GM12878 (cell line): ENCODE data around the gene MKRN1. TPM values are rescaled to one million over a fixed set of nuclear protein-coding genes. Genes with fewer than 3 reads are reported as not detected.

Experiments used
- ATAC-seq: fragments of 200-7000 bp; cut with Tn5 transposase; 3 replicates; pipeline ENCODE4 v1.9.1; 2020; ENCODE audit warnings: mild to moderate bottlenecking, moderate library complexity
- BruUV-seq: library from RNA; stranded (reverse); fragments of 400-500 nt; replicated peaks from 2 replicates; lab custom pipeline; 2021; lab: Mats Ljungman, UMichigan
- CTCF ChIA-PET: fragments of 300-600 bp; sonication (Branson Sonifier 250); formaldehyde crosslinking; extraction: SDS; loops from one replicate; lab custom pipeline; 2021; ENCODE audit warnings: inconsistent platforms; lab: Yijun Ruan, JAX
- POLR2A ChIA-PET: fragments of 350-600 bp; formaldehyde crosslinking; extraction: SDS; loops from one replicate; lab custom pipeline; 2021; ENCODE audit warnings: inconsistent platforms; lab: Charles Lee
- RAD21 ChIA-PET: fragments of 300-600 bp; sonication (Branson Sonifier 250); formaldehyde crosslinking; loops from one replicate; lab custom pipeline; 2023; ENCODE audit warnings: antibody characterized with exemption; ENCODE audit not compliant: unreplicated experiment; lab: Charles Lee
- SMC1A ChIA-PET: fragments of 300-600 bp; sonication (Branson Sonifier 250); formaldehyde crosslinking; loops from one replicate; lab custom pipeline; 2023; ENCODE audit not compliant: unreplicated experiment, uncharacterized antibody; lab: Charles Lee
- DNase-seq: peaks from one replicate; pipeline ENCODE4 v3.0.0-alpha.2; 2011; ENCODE audit warnings: low read depth, low spot score
- FAIRE-seq: peaks from 3 replicates; lab custom pipeline; 2011; peaks lifted over from hg19 to GRCh38; lab: Jason Lieb, UNC
- H2AFZ ChIP-seq: 2 replicates; pipeline ENCODE4 v1.6.0; 2011; ENCODE audit warnings: low read depth, low read length, control low read depth; ENCODE audit not compliant: control insufficient read depth
- H3K27ac ChIP-seq: 2 replicates; pipeline ENCODE4 v1.5.1; 2011; ENCODE audit warnings: control low read depth; ENCODE audit not compliant: control insufficient read depth, insufficient read depth
- H3K27me3 ChIP-seq, 2 experiments: replicated peaks in 1 of 2; 2 replicates each; pipeline versions ENCODE4 v1.6.0 to v1.6.1; 2011; ENCODE audit warnings: low read length in 1 of 2; ENCODE audit not compliant: control insufficient read depth in 2 of 2, insufficient read depth in 2 of 2
- H3K36me3 ChIP-seq, 2 experiments: 2 replicates each; pipeline ENCODE4 v1.5.1; 2011; ENCODE audit warnings: low read length in 1 of 2; ENCODE audit not compliant: control insufficient read depth in 2 of 2, insufficient read depth in 2 of 2
- H3K4me1 ChIP-seq: 2 replicates; pipeline ENCODE4 v1.6.1; 2011; ENCODE audit warnings: mild to moderate bottlenecking, low read length, moderate library complexity, mixed read lengths; ENCODE audit not compliant: control insufficient read depth, insufficient read depth
- H3K4me2 ChIP-seq: 2 replicates; pipeline ENCODE4 v1.6.0; 2011; ENCODE audit warnings: control low read depth; ENCODE audit not compliant: control insufficient read depth, insufficient read depth
- H3K4me3 ChIP-seq: fragments of 200-600 bp; sonication (generic); 2 replicates; pipeline ENCODE4 v1.5.1; 2016
- H3K79me2 ChIP-seq: 2 replicates; pipeline ENCODE4 v1.6.0; 2011; ENCODE audit warnings: low read length; ENCODE audit not compliant: control insufficient read depth, insufficient read depth
- H3K9ac ChIP-seq: 2 replicates; pipeline ENCODE4 v1.8.0; 2011; ENCODE audit warnings: low read length, control low read depth, mixed read lengths; ENCODE audit not compliant: control insufficient read depth, insufficient read depth
- H3K9me3 ChIP-seq: replicated peaks from 3 replicates; pipeline ENCODE4 v1.5.1; 2011; ENCODE audit warnings: mild to moderate bottlenecking, low read length; ENCODE audit not compliant: control insufficient read depth, insufficient read depth
- H4K20me1 ChIP-seq: 2 replicates; pipeline ENCODE4 v1.6.0; 2011; ENCODE audit not compliant: control insufficient read depth, insufficient read depth
- ESRRA ChIP-seq: IDR thresholded peaks from 2 replicates; pipeline ENCODE4 v1.6.1; 2012; ENCODE audit warnings: mild to moderate bottlenecking, low read length, improper control_type of control experiment
- KLF5 ChIP-seq: fragments of 450-650 bp; IDR thresholded peaks from 2 replicates; pipeline ENCODE4 v1.6.1; 2014; ENCODE audit warnings: mild to moderate bottlenecking; ENCODE audit not compliant: partially characterized antibody
- POLR2AphosphoS2 ChIP-seq: IDR thresholded peaks from 2 replicates; pipeline ENCODE4 v1.6.1; 2011; ENCODE audit warnings: low read depth, mild to moderate bottlenecking, low read length, improper control_type of control experiment, moderate library complexity
- SMAD1 ChIP-seq: fragments of 450-650 bp; IDR thresholded peaks from 2 replicates; pipeline ENCODE4 v1.6.1; 2018; ENCODE audit warnings: mild to moderate bottlenecking, low read depth; ENCODE audit not compliant: partially characterized antibody
- WRNIP1 ChIP-seq: IDR thresholded peaks from 2 replicates; pipeline ENCODE4 v1.6.1; 2011; ENCODE audit warnings: low read depth, low read length, improper control_type of control experiment, borderline replicate concordance
- WGBS: methylation state at CpG from one replicate; pipeline ENCODE4 v1.1.6; 2016; ENCODE audit warnings: low lambda C conversion rate; ENCODE audit not compliant: insufficient replicate concordance, insufficient coverage; ENCODE audit errors: missing lambda C conversion rate; 5-methylcytosine and 5-hydroxymethylcytosine counted together
- in situ Hi-C: fragments of 300-500 bp; cut with MboI; formaldehyde crosslinking; loops from 9 replicates; pipeline ENCODE4 v1.14.3; 2018; ENCODE audit warnings: mixed read lengths
- intact Hi-C: fragments of 100-400 bp; cut with micrococcal nuclease; formaldehyde crosslinking; loops from one replicate; pipeline ENCODE4 v1.14.2; 2022; ENCODE audit not compliant: unreplicated experiment
- polyA plus RNA-seq, 11 experiments: library from polyadenylated mRNA; depleted of rRNA in 4 of 11; unstranded in 6 of 11; stranded (reverse) in 5 of 11; fragments of >200 nt; fragmentation: Nextera tagmentation in 4 of 11; fragmentation: Illumina TruSeq in 1 of 11; extraction: Ambion mirVana in 4 of 11; extraction: Trizol in 1 of 11; gene quantifications; 1 replicate in 1 of 11; 2 replicates in 10 of 11; pipeline versions ENCODE4 v1.2.1 to v1.2.3, GENCODE V29; 2011 to 2016; ENCODE audit warnings: inconsistent platforms in 2 of 11, missing spikeins in 2 of 11, low read depth in 1 of 11
- total RNA-seq, 4 experiments: library from RNA; depleted of rRNA in 3 of 4; stranded (reverse); fragments of >200 nt in 3 of 4; fragmentation: Illumina TruSeq in 1 of 4; extraction: Trizol in 1 of 4; gene quantifications; 2 replicates each; pipeline versions ENCODE4 v1.2.1 to v1.2.3, GENCODE V29; 2013 to 2021
- TF ChIP-seq, protein P1 (sequence below): fragments of 450-650 bp; IDR thresholded peaks from 2 replicates; pipeline ENCODE4 v1.6.1; 2017; ENCODE audit warnings: mild to moderate bottlenecking, moderate library complexity
- TF ChIP-seq, protein P2 (sequence below): IDR thresholded peaks from 2 replicates; pipeline ENCODE4 v1.6.1; 2012; ENCODE audit warnings: improper control_type of control experiment, low read depth, low read length; ENCODE audit not compliant: insufficient replicate concordance
- TF ChIP-seq, protein P3 (sequence below): IDR thresholded peaks from 2 replicates; pipeline ENCODE4 v1.6.1; 2012; ENCODE audit warnings: low read depth, low read length, improper control_type of control experiment

MKRN1 gene
- total and polyA plus RNA-seq, 10 of the 15 experiments (the other 5 are each of a cell fraction or from before 2014, with no cell fraction given), result 19.1 to 61.3 (median 50.6) TPM

DNA sequence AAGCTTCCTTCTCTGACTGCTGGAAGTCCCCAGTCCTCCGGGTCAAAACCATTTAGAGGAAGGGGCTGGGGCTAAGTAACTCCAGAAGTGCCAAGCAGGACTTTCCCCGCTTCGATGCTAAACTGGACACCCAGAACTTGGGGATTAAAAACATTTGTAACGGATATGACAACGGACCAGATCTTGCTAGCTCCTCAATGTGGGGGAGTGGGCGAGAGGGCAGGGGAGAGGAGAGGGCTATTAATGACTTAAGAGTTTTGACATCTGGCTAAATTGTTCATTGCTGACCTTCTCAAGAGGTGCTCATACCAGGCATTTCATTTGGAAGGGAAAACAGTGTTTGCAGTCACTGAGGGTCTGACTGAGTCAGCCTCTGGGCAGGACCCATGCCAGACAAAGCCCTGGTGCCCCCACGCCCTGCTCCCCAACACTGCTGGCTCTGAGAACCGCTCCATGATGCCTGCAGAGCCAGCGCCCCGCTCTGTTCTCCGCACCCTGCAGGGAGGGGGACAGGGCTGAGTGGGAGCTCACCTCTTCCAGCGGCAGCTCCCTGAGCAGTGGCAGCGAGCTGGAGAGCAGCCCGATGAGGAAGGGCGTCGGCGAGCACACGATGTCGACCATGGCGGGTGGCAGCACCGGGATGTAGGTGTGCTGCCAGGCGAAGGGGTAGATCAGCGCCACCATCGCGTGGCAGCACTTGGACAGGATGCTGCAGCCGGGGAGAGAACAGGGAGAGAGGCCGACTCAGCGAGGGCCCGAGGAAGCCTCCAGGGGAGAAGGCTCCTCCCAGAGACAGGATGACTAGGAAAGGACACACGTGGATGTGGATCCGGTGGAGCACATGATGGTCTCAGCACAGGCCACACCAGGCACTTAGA is 47.7 kb upstream of the MKRN1 start:
- Histone ChIP-seq H3K27me3 (no peaks in the 10 kb centered on the region; a peak in 1 of 4 replicates), H3K4me1 (no peaks in the 10 kb centered on the region), H3K79me2 (no peaks in the 10 kb centered on the region), H3K27ac (no peak overlapping the region), H3K9me3 (no peaks in the 10 kb centered on the region), H3K9ac (no peak overlapping the region), H3K4me2 (no peak overlapping the region), H4K20me1 (no peaks in the 10 kb centered on the region), H2AFZ (no peak overlapping the region), H3K4me3 (no peak overlapping the region), H3K36me3 (no peaks in the 10 kb centered on the region)
- DNase-seq, result no peak
- POLR2A ChIA-PET, result no interaction called here
- SMC1A ChIA-PET, result no interaction called here
- no peak for FAIRE-seq
- BruUV-seq, result no TSS peak
- TF ChIP-seq, protein P1, sequence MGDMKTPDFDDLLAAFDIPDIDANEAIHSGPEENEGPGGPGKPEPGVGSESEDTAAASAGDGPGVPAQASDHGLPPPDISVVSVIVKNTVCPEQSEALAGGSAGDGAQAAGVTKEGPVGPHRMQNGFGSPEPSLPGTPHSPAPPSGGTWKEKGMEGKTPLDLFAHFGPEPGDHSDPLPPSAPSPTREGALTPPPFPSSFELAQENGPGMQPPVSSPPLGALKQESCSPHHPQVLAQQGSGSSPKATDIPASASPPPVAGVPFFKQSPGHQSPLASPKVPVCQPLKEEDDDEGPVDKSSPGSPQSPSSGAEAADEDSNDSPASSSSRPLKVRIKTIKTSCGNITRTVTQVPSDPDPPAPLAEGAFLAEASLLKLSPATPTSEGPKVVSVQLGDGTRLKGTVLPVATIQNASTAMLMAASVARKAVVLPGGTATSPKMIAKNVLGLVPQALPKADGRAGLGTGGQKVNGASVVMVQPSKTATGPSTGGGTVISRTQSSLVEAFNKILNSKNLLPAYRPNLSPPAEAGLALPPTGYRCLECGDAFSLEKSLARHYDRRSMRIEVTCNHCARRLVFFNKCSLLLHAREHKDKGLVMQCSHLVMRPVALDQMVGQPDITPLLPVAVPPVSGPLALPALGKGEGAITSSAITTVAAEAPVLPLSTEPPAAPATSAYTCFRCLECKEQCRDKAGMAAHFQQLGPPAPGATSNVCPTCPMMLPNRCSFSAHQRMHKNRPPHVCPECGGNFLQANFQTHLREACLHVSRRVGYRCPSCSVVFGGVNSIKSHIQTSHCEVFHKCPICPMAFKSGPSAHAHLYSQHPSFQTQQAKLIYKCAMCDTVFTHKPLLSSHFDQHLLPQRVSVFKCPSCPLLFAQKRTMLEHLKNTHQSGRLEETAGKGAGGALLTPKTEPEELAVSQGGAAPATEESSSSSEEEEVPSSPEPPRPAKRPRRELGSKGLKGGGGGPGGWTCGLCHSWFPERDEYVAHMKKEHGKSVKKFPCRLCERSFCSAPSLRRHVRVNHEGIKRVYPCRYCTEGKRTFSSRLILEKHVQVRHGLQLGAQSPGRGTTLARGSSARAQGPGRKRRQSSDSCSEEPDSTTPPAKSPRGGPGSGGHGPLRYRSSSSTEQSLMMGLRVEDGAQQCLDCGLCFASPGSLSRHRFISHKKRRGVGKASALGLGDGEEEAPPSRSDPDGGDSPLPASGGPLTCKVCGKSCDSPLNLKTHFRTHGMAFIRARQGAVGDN, result no peak
- TF ChIP-seq, protein P2, sequence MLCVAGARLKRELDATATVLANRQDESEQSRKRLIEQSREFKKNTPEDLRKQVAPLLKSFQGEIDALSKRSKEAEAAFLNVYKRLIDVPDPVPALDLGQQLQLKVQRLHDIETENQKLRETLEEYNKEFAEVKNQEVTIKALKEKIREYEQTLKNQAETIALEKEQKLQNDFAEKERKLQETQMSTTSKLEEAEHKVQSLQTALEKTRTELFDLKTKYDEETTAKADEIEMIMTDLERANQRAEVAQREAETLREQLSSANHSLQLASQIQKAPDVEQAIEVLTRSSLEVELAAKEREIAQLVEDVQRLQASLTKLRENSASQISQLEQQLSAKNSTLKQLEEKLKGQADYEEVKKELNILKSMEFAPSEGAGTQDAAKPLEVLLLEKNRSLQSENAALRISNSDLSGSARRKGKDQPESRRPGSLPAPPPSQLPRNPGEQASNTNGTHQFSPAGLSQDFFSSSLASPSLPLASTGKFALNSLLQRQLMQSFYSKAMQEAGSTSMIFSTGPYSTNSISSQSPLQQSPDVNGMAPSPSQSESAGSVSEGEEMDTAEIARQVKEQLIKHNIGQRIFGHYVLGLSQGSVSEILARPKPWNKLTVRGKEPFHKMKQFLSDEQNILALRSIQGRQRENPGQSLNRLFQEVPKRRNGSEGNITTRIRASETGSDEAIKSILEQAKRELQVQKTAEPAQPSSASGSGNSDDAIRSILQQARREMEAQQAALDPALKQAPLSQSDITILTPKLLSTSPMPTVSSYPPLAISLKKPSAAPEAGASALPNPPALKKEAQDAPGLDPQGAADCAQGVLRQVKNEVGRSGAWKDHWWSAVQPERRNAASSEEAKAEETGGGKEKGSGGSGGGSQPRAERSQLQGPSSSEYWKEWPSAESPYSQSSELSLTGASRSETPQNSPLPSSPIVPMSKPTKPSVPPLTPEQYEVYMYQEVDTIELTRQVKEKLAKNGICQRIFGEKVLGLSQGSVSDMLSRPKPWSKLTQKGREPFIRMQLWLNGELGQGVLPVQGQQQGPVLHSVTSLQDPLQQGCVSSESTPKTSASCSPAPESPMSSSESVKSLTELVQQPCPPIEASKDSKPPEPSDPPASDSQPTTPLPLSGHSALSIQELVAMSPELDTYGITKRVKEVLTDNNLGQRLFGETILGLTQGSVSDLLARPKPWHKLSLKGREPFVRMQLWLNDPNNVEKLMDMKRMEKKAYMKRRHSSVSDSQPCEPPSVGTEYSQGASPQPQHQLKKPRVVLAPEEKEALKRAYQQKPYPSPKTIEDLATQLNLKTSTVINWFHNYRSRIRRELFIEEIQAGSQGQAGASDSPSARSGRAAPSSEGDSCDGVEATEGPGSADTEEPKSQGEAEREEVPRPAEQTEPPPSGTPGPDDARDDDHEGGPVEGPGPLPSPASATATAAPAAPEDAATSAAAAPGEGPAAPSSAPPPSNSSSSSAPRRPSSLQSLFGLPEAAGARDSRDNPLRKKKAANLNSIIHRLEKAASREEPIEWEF, result no peak
- TF ChIP-seq KLF5 (no peak), ESRRA (no peak), SMAD1 (no peak), WRNIP1 (no peak), POLR2AphosphoS2 (no peak)
- TF ChIP-seq, protein P3, sequence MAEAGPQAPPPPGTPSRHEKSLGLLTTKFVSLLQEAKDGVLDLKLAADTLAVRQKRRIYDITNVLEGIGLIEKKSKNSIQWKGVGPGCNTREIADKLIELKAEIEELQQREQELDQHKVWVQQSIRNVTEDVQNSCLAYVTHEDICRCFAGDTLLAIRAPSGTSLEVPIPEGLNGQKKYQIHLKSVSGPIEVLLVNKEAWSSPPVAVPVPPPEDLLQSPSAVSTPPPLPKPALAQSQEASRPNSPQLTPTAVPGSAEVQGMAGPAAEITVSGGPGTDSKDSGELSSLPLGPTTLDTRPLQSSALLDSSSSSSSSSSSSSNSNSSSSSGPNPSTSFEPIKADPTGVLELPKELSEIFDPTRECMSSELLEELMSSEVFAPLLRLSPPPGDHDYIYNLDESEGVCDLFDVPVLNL, result no peak
- RAD21 ChIA-PET, result no interaction called here
- in situ Hi-C loops (no loop called here), intact Hi-C loops (no loop called here)
- 64% methylated on average over 27 of the region's 31 CpGs for WGBS
- CTCF ChIA-PET, result no interaction called here
- no peak for ATAC-seq
